ENCODE results near the gene TANC1. TPM values are rescaled to one million over a fixed set of nuclear protein-coding genes. Genes with fewer than 3 reads are reported as not detected.

Gene TANC1
- total RNA-seq, 2 donors from 2014 or later = 70.1 to 86.1 TPM

- ATAC-seq (ENCODE audit: insufficient number of reproducible peaks, low FRiP score, low read depth) = no peak
- Histone ChIP-seq H3K27ac (no peak overlapping the region), H3K9me3 (no peaks in the 10 kb centered on the region), H3K27me3 (replicated peaks; ENCODE audit: insufficient read depth) (no peaks in the 10 kb centered on the region), H3K36me3 (peaks cover 15% of the 10 kb centered on the region), H3K4me3 (no peak overlapping the region), H3K4me1 (ENCODE audit: control insufficient read depth in 1 of 2, low read depth in 2 of 2) (no peaks in the 10 kb centered on the region)
- no peak for TF ChIP-seq CTCF (IDR thresholded peaks at IDR 0.05)
- no peak for DNase-seq (ENCODE audit: low spot score)
These were observed 211.3 kb downstream of the TANC1 start for GRCh38 chr2:159179696-159180095.

GRCh38 chr2:159183346-159183745, 214.9 kb downstream of the TANC1 start:
- no peak for TF ChIP-seq CTCF (IDR thresholded peaks at IDR 0.05)
- no peaks in the 10 kb centered on the region for H3K9me3 ChIP-seq
- peaks cover 24% of the 10 kb centered on the region for H3K36me3 ChIP-seq
- no peak overlapping the region for H3K27ac ChIP-seq
- DNase-seq (ENCODE audit: low spot score) = no peak
- H3K27me3 ChIP-seq (replicated peaks; ENCODE audit: insufficient read depth) = no peaks in the 10 kb centered on the region
- ATAC-seq (ENCODE audit: insufficient number of reproducible peaks, low FRiP score, low read depth) = no peak
- H3K4me1 ChIP-seq (ENCODE audit: control insufficient read depth in 1 of 2, low read depth in 2 of 2) = no peaks in the 10 kb centered on the region
- no peak overlapping the region for H3K4me3 ChIP-seq

- no peak overlapping the region for H3K27ac ChIP-seq
- H3K27me3 ChIP-seq (replicated peaks; ENCODE audit: insufficient read depth) = no peaks in the 10 kb centered on the region
- peaks cover 9% of the 10 kb centered on the region for H3K36me3 ChIP-seq
- H3K9me3 ChIP-seq = no peaks in the 10 kb centered on the region
- TF ChIP-seq CTCF (IDR thresholded peaks at IDR 0.05) = no peak
- H3K4me3 ChIP-seq = no peak overlapping the region
- no peak for ATAC-seq (ENCODE audit: insufficient number of reproducible peaks, low FRiP score, low read depth)
- DNase-seq (ENCODE audit: low spot score) = no peak
- no peaks in the 10 kb centered on the region for H3K4me1 ChIP-seq (ENCODE audit: control insufficient read depth in 1 of 2, low read depth in 2 of 2)
These were observed 217.1 kb downstream of the TANC1 start for GRCh38 chr2:159185401-159186130.

GRCh38 chr2:159186462-159186861, 218.0 kb downstream of the TANC1 start:
- ATAC-seq (ENCODE audit: insufficient number of reproducible peaks, low FRiP score, low read depth) (no peak), DNase-seq (ENCODE audit: low spot score) (no peak)
- Histone ChIP-seq H3K27ac (no peak overlapping the region), H3K4me1 (ENCODE audit: control insufficient read depth in 1 of 2, low read depth in 2 of 2) (no peaks in the 10 kb centered on the region), H3K4me3 (no peak overlapping the region), H3K27me3 (replicated peaks; ENCODE audit: insufficient read depth) (no peaks in the 10 kb centered on the region), H3K9me3 (no peaks in the 10 kb centered on the region), H3K36me3 (peaks cover 9% of the 10 kb centered on the region)
- no peak for TF ChIP-seq CTCF (IDR thresholded peaks at IDR 0.05)

- no peaks in the 10 kb centered on the region for H3K4me1 ChIP-seq (ENCODE audit: control insufficient read depth in 1 of 2, low read depth in 2 of 2)
- no peak for TF ChIP-seq CTCF (IDR thresholded peaks at IDR 0.05)
- no peak overlapping the region for H3K27ac ChIP-seq
- no peaks in the 10 kb centered on the region for H3K9me3 ChIP-seq
- no peak overlapping the region for H3K4me3 ChIP-seq
- no peaks in the 10 kb centered on the region for H3K27me3 ChIP-seq (replicated peaks; ENCODE audit: insufficient read depth)
- DNase-seq (ENCODE audit: low spot score) = no peak
- no peak for ATAC-seq (ENCODE audit: insufficient number of reproducible peaks, low FRiP score, low read depth)
- H3K36me3 ChIP-seq = peaks cover 9% of the 10 kb centered on the region
These were observed 218.7 kb downstream of the TANC1 start for GRCh38 chr2:159187106-159187505.

Data from thoracic aorta (tissue), 2 donors.